T-helper 17 cell (primary cell): ENCODE data around the gene ATP13A5. TPM values are rescaled to one million over a fixed set of nuclear protein-coding genes. Genes with fewer than 3 reads are reported as not detected.

Experiments
- ATAC-seq: fragments of 150-1000 bp; cut with Tn5 transposase; 2 replicates; pipeline ENCODE4 v1.10.0; 2021; ENCODE audit warnings: mild to moderate bottlenecking, moderate library complexity
- DNase-seq, 3 donors: peaks; one replicate each; pipeline versions ENCODE4 v3.0.0 to v3.0.0-alpha.2; 2020 to 2021
- H3K9me3 ChIP-seq: one replicate; pipeline ENCODE4 v1.7.0; 2013; ENCODE audit warnings: low read length, mild to moderate bottlenecking; ENCODE audit not compliant: control insufficient read depth, poor library complexity, severe bottlenecking
- H3K27ac Mint-ChIP-seq: one replicate; pipeline ENCODE4 v1.8.0; 2022; ENCODE audit warnings: mild to moderate bottlenecking, moderate library complexity, mixed read lengths
- H3K27me3 Mint-ChIP-seq: one replicate; pipeline ENCODE4 v1.8.0; 2022; ENCODE audit warnings: mixed read lengths
- H3K36me3 Mint-ChIP-seq: one replicate; pipeline ENCODE4 v1.8.0; 2022; ENCODE audit warnings: low read depth, mixed read lengths
- H3K4me1 Mint-ChIP-seq: one replicate; pipeline ENCODE4 v1.8.0; 2022; ENCODE audit warnings: mild to moderate bottlenecking, mixed read lengths
- H3K4me3 Mint-ChIP-seq: one replicate; pipeline ENCODE4 v1.8.0; 2022; ENCODE audit warnings: mild to moderate bottlenecking, moderate library complexity, mixed read lengths
- total RNA-seq, 4 donors: library from RNA in 2 of 4; stranded (reverse) in 2 of 4; gene quantifications; one replicate each; pipeline ENCODE4 v1.2.3 and lab custom pipeline; 2022 to 2026

Gene ATP13A5
- not detected for total RNA-seq
- total RNA-seq (lab: John Stamatoyannopoulos, UW) = 0 reads per million in 2 donors

- H3K9me3 ChIP-seq = no peaks in the 10 kb centered on the region
- H3K4me3 Mint-ChIP-seq = no peak within 1 kb of the TSS
- DNase-seq (no peak), ATAC-seq (no peak)
- H3K4me1 Mint-ChIP-seq = no peaks in the 10 kb centered on the region
- no peak within 1 kb of the TSS for H3K27ac Mint-ChIP-seq
- peaks cover 26% of the 10 kb centered on the region for H3K27me3 Mint-ChIP-seq
- no peaks in the 10 kb centered on the region for H3K36me3 Mint-ChIP-seq
Observed at GRCh38 chr3:193378706-193379105, at the start of gene ATP13A5. ATP13A5 (minus strand) TSS chr3:193378753; CDS start chr3:193378725, 28 bp downstream.

- ATAC-seq (no peak), DNase-seq (no peak)
- Mint-ChIP-seq H3K36me3 (no peaks in the 10 kb centered on the region), H3K27me3 (no peaks in the 10 kb centered on the region), H3K4me3 (no peak overlapping the region), H3K4me1 (no peaks in the 10 kb centered on the region), H3K27ac (no peak overlapping the region)
- H3K9me3 ChIP-seq = no peaks in the 10 kb centered on the region
Observed at GRCh38 chr3:193418576-193419373, 40.2 kb upstream of the ATP13A5 start.

- no peaks in the 10 kb centered on the region for H3K4me1 Mint-ChIP-seq
- H3K27me3 Mint-ChIP-seq = no peaks in the 10 kb centered on the region
- DNase-seq = no peak
- no peak overlapping the region for H3K27ac Mint-ChIP-seq
- H3K36me3 Mint-ChIP-seq = no peaks in the 10 kb centered on the region
- ATAC-seq = no peak
- no peaks in the 10 kb centered on the region for H3K9me3 ChIP-seq
- H3K4me3 Mint-ChIP-seq = no peak overlapping the region
Observed at GRCh38 chr3:193416629-193417028, 38.1 kb upstream of the ATP13A5 start.

GRCh38 chr3:193407688-193408087 lies 29.1 kb upstream of the ATP13A5 start:
- DNase-seq (no peak), ATAC-seq (no peak)
- no peaks in the 10 kb centered on the region for H3K9me3 ChIP-seq
- no peaks in the 10 kb centered on the region for H3K36me3 Mint-ChIP-seq
- no peak overlapping the region for H3K4me3 Mint-ChIP-seq
- H3K4me1 Mint-ChIP-seq = no peaks in the 10 kb centered on the region
- peaks cover 6% of the 10 kb centered on the region for H3K27me3 Mint-ChIP-seq
- H3K27ac Mint-ChIP-seq = no peak overlapping the region

- no peak for DNase-seq
- Mint-ChIP-seq H3K4me3 (no peak overlapping the region), H3K36me3 (no peaks in the 10 kb centered on the region), H3K27ac (no peak overlapping the region), H3K27me3 (peaks cover 6% of the 10 kb centered on the region), H3K4me1 (no peaks in the 10 kb centered on the region)
- H3K9me3 ChIP-seq = no peaks in the 10 kb centered on the region
- ATAC-seq = no peak
Observed at GRCh38 chr3:193407112-193407511, 28.6 kb upstream of the ATP13A5 start.

GRCh38 chr3:193403307-193403706 lies 24.8 kb upstream of the ATP13A5 start:
- no peaks in the 10 kb centered on the region for H3K9me3 ChIP-seq
- no peak for DNase-seq
- H3K4me3 Mint-ChIP-seq = no peak overlapping the region
- ATAC-seq = no peak
- H3K4me1 Mint-ChIP-seq = no peaks in the 10 kb centered on the region
- peaks cover 6% of the 10 kb centered on the region for H3K27me3 Mint-ChIP-seq
- H3K36me3 Mint-ChIP-seq = no peaks in the 10 kb centered on the region
- no peak overlapping the region for H3K27ac Mint-ChIP-seq

DNA sequence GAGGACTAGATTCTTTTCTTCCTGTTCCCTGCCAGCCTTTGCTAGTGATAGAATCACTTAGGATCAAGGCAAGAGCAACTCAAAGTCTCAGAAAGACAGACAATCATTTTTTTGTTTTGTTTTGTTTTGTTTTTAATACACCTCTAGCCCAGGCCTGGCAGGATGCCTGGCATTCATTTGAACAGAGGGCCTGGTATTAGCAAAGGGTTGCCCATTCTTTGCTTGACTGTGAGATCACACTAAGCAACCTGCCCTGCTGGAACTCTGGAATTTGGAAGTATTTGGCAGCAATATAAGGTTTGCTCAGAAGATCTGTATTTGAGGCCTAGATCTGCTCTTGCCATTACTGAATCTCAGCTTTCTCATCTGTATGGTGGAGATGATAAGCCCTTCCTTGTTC lies 21.8 kb upstream of the ATP13A5 start:
- no peak overlapping the region for H3K27ac Mint-ChIP-seq
- no peaks in the 10 kb centered on the region for H3K27me3 Mint-ChIP-seq
- no peak overlapping the region for H3K4me3 Mint-ChIP-seq
- DNase-seq (no peak), ATAC-seq (no peak)
- H3K9me3 ChIP-seq = no peaks in the 10 kb centered on the region
- H3K36me3 Mint-ChIP-seq = no peaks in the 10 kb centered on the region
- no peaks in the 10 kb centered on the region for H3K4me1 Mint-ChIP-seq

DNA sequence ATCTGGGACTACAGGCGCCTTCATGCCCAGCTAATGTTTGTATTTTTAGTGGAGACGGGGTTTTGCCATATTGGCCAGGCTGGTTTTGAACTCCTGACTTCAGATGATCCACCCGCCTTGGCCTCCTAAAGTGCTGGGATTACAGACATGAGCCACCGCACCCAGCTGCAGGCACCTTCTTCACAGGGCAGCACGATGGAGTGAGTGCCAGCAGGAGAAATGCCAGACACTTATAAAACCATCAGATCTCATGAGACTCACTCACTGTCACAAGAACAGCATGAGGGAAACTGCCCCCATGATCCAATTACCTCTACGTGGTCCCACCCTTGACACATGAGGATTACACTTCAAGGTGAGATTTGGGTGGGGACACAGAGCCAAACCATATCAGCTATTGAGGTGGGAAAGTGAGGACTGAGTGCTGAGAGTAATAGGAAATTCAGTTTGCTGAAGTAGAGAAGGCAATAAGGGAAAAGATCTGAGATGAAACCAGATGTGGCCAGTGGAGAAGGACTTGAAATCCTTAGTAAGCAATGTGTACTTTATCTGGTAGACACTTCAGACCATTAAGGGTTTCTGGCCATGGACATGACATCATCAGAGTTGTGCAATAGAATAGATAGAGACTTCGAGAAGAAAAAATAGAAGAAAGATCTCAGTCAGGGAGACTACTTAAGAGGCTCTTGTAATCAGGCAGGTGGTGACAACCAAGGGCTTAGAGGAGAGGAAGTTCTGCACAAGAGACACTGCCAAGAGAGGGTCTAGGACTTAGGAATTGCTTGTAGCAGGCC lies 18.1 kb upstream of the ATP13A5 start:
- H3K36me3 Mint-ChIP-seq = no peaks in the 10 kb centered on the region
- ATAC-seq = no peak
- DNase-seq = no peak
- peaks cover 6% of the 10 kb centered on the region for H3K27me3 Mint-ChIP-seq
- no peaks in the 10 kb centered on the region for H3K4me1 Mint-ChIP-seq
- no peaks in the 10 kb centered on the region for H3K9me3 ChIP-seq
- H3K27ac Mint-ChIP-seq = no peak overlapping the region
- H3K4me3 Mint-ChIP-seq = no peak overlapping the region

GRCh38 chr3:193391902-193392301 lies 13.3 kb upstream of the ATP13A5 start:
- peaks cover 42% of the 10 kb centered on the region for H3K27me3 Mint-ChIP-seq
- H3K4me3 Mint-ChIP-seq = no peak overlapping the region
- H3K4me1 Mint-ChIP-seq = no peaks in the 10 kb centered on the region
- no peaks in the 10 kb centered on the region for H3K9me3 ChIP-seq
- H3K27ac Mint-ChIP-seq = no peak overlapping the region
- DNase-seq (no peak), ATAC-seq (no peak)
- no peaks in the 10 kb centered on the region for H3K36me3 Mint-ChIP-seq

- no peak overlapping the region for H3K4me3 Mint-ChIP-seq
- peaks cover 41% of the 10 kb centered on the region for H3K27me3 Mint-ChIP-seq
- H3K27ac Mint-ChIP-seq = no peak overlapping the region
- no peaks in the 10 kb centered on the region for H3K36me3 Mint-ChIP-seq
- no peaks in the 10 kb centered on the region for H3K9me3 ChIP-seq
- ATAC-seq (no peak), DNase-seq (no peak)
- no peaks in the 10 kb centered on the region for H3K4me1 Mint-ChIP-seq
Observed at GRCh38 chr3:193389335-193389734, 10.8 kb upstream of the ATP13A5 start.

GRCh38 chr3:193388361-193388760 lies 9.8 kb upstream of the ATP13A5 start:
- ATAC-seq (no peak), DNase-seq (no peak)
- Mint-ChIP-seq H3K36me3 (no peaks in the 10 kb centered on the region), H3K27ac (no peak overlapping the region), H3K27me3 (peaks cover 41% of the 10 kb centered on the region), H3K4me3 (no peak overlapping the region), H3K4me1 (no peaks in the 10 kb centered on the region)
- no peaks in the 10 kb centered on the region for H3K9me3 ChIP-seq

GRCh38 chr3:193387596-193387995 lies 9.0 kb upstream of the ATP13A5 start:
- DNase-seq = no peak
- ATAC-seq = no peak
- Mint-ChIP-seq H3K4me3 (no peak overlapping the region), H3K27me3 (peaks cover 41% of the 10 kb centered on the region), H3K36me3 (no peaks in the 10 kb centered on the region), H3K27ac (no peak overlapping the region), H3K4me1 (no peaks in the 10 kb centered on the region)
- H3K9me3 ChIP-seq = no peaks in the 10 kb centered on the region

- no peak for ATAC-seq
Observed at GRCh38 chr3:193377591-193377990, 962 bp downstream of the ATP13A5 start.

More at GRCh38 chr3:193377591-193377990, 962 bp downstream of the ATP13A5 start:
- H3K4me1 Mint-ChIP-seq = no peaks in the 10 kb centered on the region
- no peak overlapping the region for H3K27ac Mint-ChIP-seq
- DNase-seq = no peak
- H3K9me3 ChIP-seq = no peaks in the 10 kb centered on the region
- no peak overlapping the region for H3K4me3 Mint-ChIP-seq
- peaks cover 2% of the 10 kb centered on the region for H3K36me3 Mint-ChIP-seq
- peaks cover 30% of the 10 kb centered on the region for H3K27me3 Mint-ChIP-seq
